Thoracic aorta (tissue), 2 donors: ENCODE results near the gene AHCY. TPM values are rescaled to one million over a fixed set of nuclear protein-coding genes. Genes with fewer than 3 reads are reported as not detected.

Experiments used
- ATAC-seq: fragments of 150-250 bp; one replicate; pipeline ENCODE4 v1.8.0; 2017; ENCODE audit warnings: low read depth; ENCODE audit not compliant: insufficient number of reproducible peaks, low FRiP score
- DNase-seq: peaks from one replicate; pipeline ENCODE4 v3.0.0-alpha.2; 2020; ENCODE audit warnings: low spot score
- H3K27ac ChIP-seq, 2 donors: fragments of 200-600 bp; sonication (generic); 1 replicate in 1 of 2; 2 replicates in 1 of 2; pipeline ENCODE4 v1.5.1; 2016; ENCODE audit warnings: mild to moderate bottlenecking in 2 of 2, moderate library complexity in 2 of 2
- H3K27me3 ChIP-seq: fragments of 200-600 bp; sonication (generic); replicated peaks from 2 replicates; pipeline ENCODE4 v1.6.0; 2016; ENCODE audit warnings: mild to moderate bottlenecking; ENCODE audit not compliant: insufficient read depth
- H3K36me3 ChIP-seq: fragments of 200-600 bp; sonication (generic); one replicate; pipeline ENCODE4 v1.5.1; 2016
- H3K4me1 ChIP-seq, 2 donors: fragments of 200-600 bp; sonication (generic); 1 replicate in 1 of 2; 2 replicates in 1 of 2; pipeline versions ENCODE4 v1.5.1 to v1.6.0; 2016; ENCODE audit warnings: low read depth in 2 of 2, mild to moderate bottlenecking in 1 of 2; ENCODE audit not compliant: control insufficient read depth in 1 of 2
- H3K4me3 ChIP-seq: fragments of 200-600 bp; sonication (generic); 2 replicates; pipeline ENCODE4 v1.5.1; 2016; ENCODE audit warnings: mild to moderate bottlenecking
- H3K9me3 ChIP-seq: fragments of 200-600 bp; sonication (generic); 2 replicates; pipeline ENCODE4 v1.5.1; 2016
- total RNA-seq, 2 donors: library from RNA; depleted of rRNA; stranded (reverse); fragments of >200 nt; gene quantifications; one replicate each; pipeline versions ENCODE4 v1.1.0 to v1.2.3, GENCODE V29; 2016
- TF ChIP-seq, protein P1 (sequence below): fragments of 200-600 bp; sonication (generic); IDR thresholded peaks from one replicate; pipeline ENCODE4 v1.5.1; 2019; ENCODE audit warnings: antibody characterized with exemption

Gene AHCY
- total RNA-seq, 2 donors from 2014 or later, result 38.7 to 71.8 TPM

- Histone ChIP-seq H3K4me3 (no peak overlapping the region), H3K27ac (no peak overlapping the region), H3K9me3 (no peaks in the 10 kb centered on the region), H3K27me3 (no peaks in the 10 kb centered on the region), H3K36me3 (no peaks in the 10 kb centered on the region), H3K4me1 (no peaks in the 10 kb centered on the region)
- DNase-seq (no peak), ATAC-seq (no peak)
- TF ChIP-seq, protein P1, sequence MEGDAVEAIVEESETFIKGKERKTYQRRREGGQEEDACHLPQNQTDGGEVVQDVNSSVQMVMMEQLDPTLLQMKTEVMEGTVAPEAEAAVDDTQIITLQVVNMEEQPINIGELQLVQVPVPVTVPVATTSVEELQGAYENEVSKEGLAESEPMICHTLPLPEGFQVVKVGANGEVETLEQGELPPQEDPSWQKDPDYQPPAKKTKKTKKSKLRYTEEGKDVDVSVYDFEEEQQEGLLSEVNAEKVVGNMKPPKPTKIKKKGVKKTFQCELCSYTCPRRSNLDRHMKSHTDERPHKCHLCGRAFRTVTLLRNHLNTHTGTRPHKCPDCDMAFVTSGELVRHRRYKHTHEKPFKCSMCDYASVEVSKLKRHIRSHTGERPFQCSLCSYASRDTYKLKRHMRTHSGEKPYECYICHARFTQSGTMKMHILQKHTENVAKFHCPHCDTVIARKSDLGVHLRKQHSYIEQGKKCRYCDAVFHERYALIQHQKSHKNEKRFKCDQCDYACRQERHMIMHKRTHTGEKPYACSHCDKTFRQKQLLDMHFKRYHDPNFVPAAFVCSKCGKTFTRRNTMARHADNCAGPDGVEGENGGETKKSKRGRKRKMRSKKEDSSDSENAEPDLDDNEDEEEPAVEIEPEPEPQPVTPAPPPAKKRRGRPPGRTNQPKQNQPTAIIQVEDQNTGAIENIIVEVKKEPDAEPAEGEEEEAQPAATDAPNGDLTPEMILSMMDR, result no peak
Measured at GRCh38 chr20:34251619-34252018, 51.5 kb downstream of the AHCY start.

DNA sequence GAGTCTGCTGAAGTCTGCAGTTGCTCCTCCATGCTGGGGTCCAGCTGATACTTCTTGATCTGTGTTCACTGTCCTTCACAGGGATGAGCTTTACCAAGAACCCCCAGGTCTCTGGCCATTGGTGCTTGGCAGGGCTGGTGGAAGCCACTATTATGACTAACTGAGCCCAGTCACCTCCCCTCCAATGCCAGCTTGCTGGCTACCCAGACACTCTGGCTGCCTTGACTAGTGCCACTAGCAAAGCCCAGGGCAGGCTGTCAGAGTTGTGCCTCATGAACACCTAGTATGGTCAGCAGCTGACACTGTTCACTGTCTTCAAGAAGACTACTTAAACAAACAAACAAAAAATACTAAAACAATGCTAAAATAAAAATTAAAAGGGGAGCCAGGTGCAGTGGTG is 53.1 kb downstream of the AHCY start:
- Histone ChIP-seq H3K27ac (no peak overlapping the region), H3K4me3 (no peak overlapping the region), H3K4me1 (no peaks in the 10 kb centered on the region), H3K36me3 (no peaks in the 10 kb centered on the region), H3K9me3 (no peaks in the 10 kb centered on the region), H3K27me3 (no peaks in the 10 kb centered on the region)
- TF ChIP-seq, protein P1, result no peak
- ATAC-seq (no peak), DNase-seq (no peak)

GRCh38 chr20:34249291-34249690 is 53.9 kb downstream of the AHCY start:
- no peak for DNase-seq
- Histone ChIP-seq H3K4me1 (no peaks in the 10 kb centered on the region), H3K4me3 (no peak overlapping the region), H3K9me3 (no peaks in the 10 kb centered on the region), H3K36me3 (no peaks in the 10 kb centered on the region), H3K27ac (no peak overlapping the region), H3K27me3 (no peaks in the 10 kb centered on the region)
- TF ChIP-seq, protein P1, result no peak
- no peak for ATAC-seq

DNA sequence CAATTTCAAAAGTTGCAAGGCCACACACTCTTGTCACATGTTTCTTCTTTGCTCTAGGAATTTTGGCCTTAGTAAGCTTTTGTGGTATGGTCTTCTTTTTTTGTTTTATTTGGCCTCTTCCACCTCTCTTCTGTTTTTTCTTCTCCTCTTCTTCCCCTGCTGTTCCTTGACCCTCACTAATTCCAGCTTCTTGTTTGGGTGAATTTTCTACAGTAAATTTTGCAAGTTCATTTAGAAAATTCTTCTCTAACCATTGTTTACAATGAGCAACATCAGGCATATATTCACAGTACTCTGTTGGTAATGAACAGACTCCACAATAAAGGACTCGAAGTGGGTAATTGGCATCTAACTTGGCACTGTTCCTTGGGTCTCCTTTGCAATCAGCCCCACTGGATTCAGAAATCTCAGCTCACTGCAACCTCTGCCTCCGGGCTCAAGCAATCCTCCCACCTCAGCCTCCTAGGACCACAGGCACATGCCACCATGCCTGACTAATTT is 57.0 kb downstream of the AHCY start:
- Histone ChIP-seq H3K4me3 (no peak overlapping the region), H3K36me3 (no peaks in the 10 kb centered on the region), H3K27ac (no peak overlapping the region), H3K4me1 (no peaks in the 10 kb centered on the region), H3K27me3 (no peaks in the 10 kb centered on the region), H3K9me3 (no peaks in the 10 kb centered on the region)
- DNase-seq (no peak), ATAC-seq (no peak)
- TF ChIP-seq, protein P1, result no peak

DNA sequence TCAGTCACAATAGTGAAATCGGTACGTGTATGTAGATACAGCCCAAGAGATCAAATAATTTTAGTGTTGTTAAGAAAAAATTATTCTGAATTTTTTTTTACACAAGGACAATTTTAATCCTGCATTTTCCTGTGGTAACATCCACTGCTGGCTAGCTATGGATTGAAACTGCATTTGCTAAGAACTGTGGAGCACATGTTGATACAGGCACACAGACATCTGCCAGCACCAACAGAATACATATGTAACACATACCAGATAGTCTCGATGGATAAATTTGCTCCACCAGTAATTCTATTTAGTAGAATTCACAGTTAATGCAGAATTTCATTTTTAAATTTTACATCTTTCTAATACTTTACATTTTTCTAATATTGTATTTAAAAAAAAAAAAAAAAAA is 59.8 kb downstream of the AHCY start:
- TF ChIP-seq, protein P1, result no peak
- Histone ChIP-seq H3K9me3 (peaks cover 2% of the 10 kb centered on the region), H3K27ac (no peak overlapping the region), H3K36me3 (no peaks in the 10 kb centered on the region), H3K4me1 (no peaks in the 10 kb centered on the region), H3K27me3 (no peaks in the 10 kb centered on the region), H3K4me3 (no peak overlapping the region)
- no peak for ATAC-seq
- no peak for DNase-seq
